PC-9 (cell line): ENCODE results near the gene AP1B1.

ENCODE experiments used
- CTCF ChIP-seq: fragments of 200-600 bp; sonication (generic); conservative IDR thresholded peaks from 2 replicates; pipeline ENCODE4 v1.6.1; 2017; ENCODE audit warnings: mixed run types, antibody characterized with exemption, mild to moderate bottlenecking, moderate library complexity
- EZH2 ChIP-seq: fragments of 200-600 bp; sonication (generic); IDR thresholded peaks from 2 replicates; pipeline ENCODE4 v1.8.0; 2017; ENCODE audit warnings: antibody characterized with exemption, low read depth

GRCh38 chr22:29313126-29313575 lies 75.2 kb downstream of the AP1B1 start:
- TF ChIP-seq CTCF (no peak; the same call in 1 of the 2 replicates), EZH2 (no peak)
